ENCODE results near the gene CLIC1. TPM values are rescaled to one million over a fixed set of nuclear protein-coding genes. Genes with fewer than 3 reads are reported as not detected.

The CLIC1 gene
- total and polyA plus RNA-seq, 10 of the 15 experiments (the other 5 are each of a cell fraction or from before 2014, with no cell fraction given) = 446 to 1,266 (median 636) TPM

- TF ChIP-seq RAD51 (IDR thresholded peaks at IDR 0.05) = no peak
- no peak for TF ChIP-seq STAT1 (conservative IDR thresholded peaks at IDR 0.05)
- no peak for TF ChIP-seq ZNF592 (IDR thresholded peaks at IDR 0.05)
- no peak for TF ChIP-seq NFIC (IDR thresholded peaks at IDR 0.05; ENCODE audit: low read depth, low read length)
- TF ChIP-seq TAF1 (IDR thresholded peaks at IDR 0.05; ENCODE audit: borderline replicate concordance, low read depth, low read length) = no peak
- no peak for TF ChIP-seq CBFB (IDR thresholded peaks at IDR 0.05; ENCODE audit: low read depth)
- TF ChIP-seq ZNF687 (IDR thresholded peaks at IDR 0.05) = no peak
- TF ChIP-seq HDGF (IDR thresholded peaks at IDR 0.05) = no peak
- no peak for TF ChIP-seq TARDBP (IDR thresholded peaks at IDR 0.05; ENCODE audit: borderline replicate concordance)
Measured at GRCh38 chr6:31734247-31734820, 2.0 kb downstream of the CLIC1 start (continued).

Data from GM12878 (cell line).